Activated CD4-positive, alpha-beta T cell treated with anti-CD3 and anti-CD28 coated beads, Interleukin-10, Interleukin-2, amounts not matched to agents 100 ng/mL and 50 ng/mL, durations not matched to agents 16 hours and 8 hours (primary cell): Measurements from ENCODE around the gene ZNF618.

Source experiments
- DNase-seq: peaks from one replicate; pipeline ENCODE4 v3.0.0-alpha.2; 2020

Gene ZNF618

DNA sequence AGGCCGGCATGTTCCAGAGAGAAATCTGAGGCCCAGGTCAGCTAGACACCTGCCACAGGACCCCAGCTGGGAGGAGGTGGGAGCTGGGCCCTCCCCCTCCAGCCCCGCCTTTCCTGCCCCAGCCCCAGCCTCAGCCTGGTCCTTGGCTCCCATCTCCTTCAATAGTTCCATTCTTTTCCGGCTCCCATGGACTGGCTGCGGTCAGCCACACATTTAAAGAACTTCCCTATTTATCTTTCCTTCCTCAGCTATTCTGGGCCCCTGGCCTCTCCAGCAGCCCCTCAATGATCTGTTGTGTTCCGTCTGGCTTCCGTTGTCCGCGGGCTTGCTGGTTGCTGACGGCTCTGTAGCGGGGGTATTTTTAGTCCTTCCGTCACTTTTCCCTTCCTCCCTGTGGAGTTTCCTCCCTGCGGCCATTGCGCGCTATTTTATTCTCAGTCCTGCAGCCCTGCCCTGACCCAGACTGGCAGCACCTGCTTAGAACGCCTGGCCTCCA, 128.2 kb downstream of the ZNF618 start:
- no peak for DNase-seq

DNA sequence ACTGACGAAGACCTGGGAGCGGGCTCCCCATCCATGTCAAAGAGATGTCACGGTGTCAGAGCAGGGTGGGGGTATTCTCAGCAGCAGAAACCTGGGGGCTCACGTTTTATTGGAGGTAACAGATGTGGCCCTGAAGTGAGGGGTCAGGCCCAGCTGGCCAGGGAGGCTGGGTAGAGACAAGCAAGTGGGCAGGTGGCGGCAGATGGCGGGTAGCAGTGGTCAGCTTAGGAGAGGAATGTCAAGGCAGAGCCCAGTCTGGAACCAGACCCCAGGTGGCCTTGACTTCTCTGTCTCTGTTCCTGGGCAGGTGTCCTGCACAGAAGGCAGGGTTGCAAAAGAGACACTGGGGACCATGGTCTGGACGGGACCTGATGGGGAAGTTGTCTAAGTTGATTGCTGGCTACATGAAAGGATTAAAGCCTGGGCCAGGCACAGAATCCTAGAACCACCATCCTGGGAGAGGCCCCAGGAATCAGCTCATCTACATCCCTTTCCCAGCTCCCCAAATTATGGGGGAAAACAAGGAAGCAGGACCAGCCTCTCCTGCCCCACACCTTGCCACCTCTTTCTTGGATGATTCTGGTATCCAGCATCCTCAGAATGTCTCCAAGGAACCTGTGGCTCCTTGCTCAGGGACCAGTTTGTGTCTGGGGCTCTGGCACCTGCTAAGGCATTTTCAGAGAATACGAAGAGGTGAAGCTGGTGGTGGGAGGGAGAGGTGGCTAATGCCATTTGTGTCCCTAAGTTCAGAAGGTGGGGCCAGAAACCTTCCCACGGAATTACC, 129.5 kb downstream of the ZNF618 start:
- no peak for DNase-seq

DNA sequence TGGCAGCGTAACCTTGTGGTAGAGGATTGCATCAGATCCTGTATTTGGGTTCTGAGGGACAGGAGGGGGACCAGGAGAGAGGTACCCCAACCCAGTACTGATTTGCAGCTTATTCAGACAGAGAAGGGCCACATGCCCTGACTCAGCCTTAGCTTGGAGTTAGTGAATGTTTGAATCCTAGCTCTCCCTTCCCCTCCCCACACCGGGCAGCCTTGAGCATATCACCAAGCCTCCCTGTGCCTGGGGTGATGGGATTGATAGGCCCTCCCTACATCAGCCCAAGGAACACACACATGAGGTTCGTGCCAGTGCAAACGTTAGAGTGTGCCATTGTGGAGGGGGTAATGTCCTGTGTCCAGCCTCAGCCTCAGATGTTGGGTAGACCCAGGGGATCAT, 130.0 kb downstream of the ZNF618 start:
- DNase-seq: no peak

DNA sequence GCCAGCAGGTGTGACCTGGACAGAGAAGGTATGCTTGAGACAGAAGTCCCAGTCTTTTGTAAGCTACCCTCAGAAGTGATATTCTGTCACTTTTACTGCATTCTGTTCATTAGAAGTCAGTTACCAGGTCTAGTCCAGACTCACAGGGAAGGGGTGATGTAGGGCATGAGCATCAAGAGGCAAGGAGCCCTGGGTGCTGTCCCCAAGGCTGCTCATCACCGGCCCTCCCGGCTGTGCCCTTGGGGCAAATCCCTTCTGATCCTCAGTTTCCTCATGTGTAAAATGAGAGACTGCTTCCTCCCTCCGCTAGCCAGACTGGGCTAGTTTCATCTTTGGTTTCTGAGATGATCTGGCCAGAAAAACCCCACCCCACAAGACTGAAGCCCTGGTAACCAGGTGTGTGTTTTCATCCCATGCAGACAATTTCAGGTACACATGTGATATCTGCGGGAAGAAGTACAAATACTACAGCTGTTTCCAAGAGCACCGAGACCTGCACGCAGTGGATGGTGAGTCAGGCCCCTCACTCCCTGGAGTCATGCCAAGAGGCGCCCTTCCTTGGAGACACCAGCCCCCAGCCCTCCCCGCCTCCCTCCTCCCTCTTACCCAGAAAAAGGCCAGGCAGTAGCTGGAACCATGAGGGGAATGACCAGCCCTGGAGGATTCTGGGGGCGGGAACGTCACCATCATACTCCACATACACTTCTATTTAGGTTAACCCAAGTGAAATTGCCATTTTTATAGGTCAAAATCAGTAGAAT, 131.0 kb downstream of the ZNF618 start:
- DNase-seq: no peak

DNA sequence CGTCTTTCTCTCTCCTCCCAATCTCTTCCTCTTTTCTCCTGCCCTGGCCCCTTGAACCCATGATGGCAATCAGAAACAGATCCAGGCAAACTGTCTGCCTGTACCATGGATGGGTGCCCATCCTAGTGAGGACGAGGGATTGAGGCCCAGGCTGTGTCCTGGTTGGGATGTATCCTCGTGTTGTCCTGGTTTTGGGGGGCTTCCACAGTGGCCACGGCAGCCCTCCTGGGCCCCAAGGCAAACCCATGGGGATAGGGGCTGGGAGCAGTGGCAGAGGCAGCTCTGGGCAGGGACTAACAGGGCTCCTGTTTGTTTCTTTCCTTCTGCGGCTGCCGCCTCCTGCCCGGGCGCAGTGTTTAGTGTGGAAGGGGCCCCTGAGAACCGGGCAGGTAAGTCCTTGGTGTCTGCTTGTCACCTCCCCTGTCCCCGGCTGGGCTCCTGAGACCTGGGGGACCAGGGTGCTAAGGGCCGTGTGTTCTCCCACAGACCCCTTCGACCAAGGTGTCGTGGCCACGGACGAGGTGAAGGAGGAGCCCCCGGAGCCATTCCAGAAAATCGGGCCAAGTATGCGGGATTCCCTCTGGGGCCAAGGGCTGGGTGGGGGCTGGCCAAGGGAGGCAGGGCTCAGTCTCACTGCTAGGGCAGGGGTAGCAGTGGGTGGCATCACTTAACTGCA, 132.0 kb downstream of the ZNF618 start:
- no peak for DNase-seq

DNA sequence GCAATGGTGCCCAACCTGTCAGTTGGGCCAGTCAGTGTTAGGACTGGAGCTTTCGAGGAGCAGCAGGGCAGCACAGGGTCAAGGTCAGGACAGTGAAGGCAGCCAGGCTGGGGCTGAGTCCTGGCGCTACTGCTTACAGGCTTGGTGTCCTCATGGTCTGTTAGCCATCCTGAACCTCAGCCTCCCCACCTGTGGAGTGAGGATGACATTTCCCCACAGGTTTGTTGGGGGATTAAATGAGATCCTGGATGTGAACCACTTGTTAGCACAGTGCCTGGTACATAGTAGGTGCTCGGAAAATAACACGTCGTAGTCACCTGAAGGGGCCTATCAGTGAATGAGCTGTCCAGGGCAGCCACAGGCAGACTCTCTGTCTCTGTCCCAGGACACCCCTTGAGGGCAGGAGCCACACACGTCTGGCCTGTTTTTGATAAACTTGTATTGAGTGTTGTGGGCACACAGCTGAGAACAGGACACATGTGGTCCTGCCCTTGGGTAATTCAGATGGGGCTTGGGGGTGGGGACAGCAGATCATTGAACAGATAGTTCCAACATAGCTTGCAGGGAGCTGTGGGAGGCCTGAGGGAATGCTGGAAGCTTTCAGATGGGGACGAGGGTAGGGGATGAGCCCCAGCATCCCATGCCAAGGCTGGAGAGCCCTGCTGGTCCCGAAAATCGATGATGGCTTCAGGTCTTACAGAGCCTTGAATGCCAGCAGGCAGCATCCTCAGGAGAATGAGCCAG, 132.7 kb downstream of the ZNF618 start:
- no peak for DNase-seq

DNA sequence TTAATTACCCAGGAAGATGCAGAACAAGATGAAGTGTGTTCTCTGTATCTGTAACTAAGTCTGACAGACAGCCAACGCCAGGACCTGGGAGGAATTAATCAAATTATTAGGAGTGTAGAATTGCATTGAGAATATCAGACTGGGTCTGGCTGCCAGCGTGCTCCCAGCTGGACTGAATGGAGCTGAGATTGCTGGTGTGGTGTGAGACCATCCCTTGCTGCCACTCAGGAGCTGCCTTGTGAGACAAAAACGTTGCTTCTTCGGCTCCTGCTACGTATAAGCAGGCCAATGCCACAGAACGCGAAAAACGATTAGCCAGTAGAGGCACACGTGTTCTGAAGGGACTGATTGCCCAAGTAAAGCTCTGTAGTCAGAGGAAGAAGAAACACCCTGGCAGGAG, 135.2 kb downstream of the ZNF618 start:
- DNase-seq: no peak

DNA sequence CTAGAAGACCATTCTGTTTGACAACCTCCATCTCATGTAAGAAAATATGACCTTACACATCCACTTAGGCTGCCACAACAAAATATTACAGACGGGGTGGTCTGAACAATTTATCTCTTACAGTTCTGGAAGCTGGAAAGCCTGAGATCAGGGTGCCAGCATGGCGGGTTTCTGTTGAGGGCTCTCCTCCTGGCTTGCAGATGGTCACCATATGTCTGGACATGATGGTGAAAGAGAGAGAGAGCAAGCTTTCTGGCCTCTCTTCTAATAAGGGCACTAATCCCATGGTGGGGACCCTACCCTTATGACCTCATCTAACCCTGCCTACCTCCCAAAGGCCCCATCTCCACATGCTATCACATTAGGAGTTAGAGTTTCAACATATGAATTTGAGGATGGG, 136.0 kb downstream of the ZNF618 start:
- no peak for DNase-seq

DNA sequence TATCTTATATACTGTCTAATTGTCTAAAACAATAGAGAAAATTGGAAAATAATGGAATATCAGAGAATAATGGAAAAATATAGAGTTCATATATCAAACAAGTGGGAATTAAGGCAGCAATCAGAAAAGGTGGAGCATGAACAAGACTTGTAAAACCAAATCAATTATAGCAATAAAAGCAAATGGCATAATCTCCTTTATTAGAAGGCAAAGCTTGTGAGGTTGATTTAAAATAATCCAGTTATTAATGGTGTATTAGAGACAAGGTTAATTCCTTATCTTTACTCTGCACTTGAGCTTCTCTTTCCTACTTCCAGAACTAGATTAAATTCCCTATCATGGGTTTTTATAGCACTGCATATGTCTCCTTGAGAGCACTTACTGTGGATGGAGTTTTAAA, 137.9 kb downstream of the ZNF618 start:
- no peak for DNase-seq

DNA sequence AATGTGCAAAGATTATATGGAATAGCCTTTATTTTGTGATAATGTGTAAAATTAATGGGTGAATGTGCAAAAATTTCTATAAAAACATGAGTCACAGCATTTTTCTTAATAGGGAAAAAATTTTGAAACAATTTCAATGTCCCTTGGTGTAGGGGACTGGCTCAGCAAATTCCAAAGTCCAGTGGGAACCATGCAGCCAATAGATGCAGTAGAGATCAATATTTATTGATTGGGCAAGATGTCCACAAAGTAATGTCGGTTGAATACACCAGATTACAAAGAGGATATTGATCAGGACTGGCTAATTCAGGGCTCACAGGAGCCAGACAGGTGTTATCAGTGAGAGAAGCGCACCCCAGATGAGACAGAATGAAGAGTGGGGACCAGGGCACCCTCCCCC, 139.5 kb downstream of the ZNF618 start:
- DNase-seq: no peak

DNA sequence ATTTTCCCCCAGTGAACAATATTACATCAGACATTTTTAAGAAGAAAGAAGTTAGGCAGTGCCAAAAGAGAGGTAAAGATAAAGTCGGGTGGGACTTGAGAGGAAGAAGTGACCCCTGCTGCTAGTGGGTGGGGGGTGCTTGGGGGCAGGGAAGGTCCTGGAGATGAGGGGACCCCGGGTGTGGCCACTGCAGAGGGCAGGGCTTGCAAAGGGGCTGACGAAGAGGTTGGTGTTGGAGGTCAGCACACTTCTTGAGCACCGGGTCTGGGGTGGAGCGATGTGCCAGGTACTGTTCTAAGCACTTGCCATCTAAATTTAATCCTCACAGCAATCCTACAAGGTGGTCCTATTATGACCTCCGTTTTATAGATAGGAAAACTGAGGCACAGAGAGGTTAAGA, 140.0 kb downstream of the ZNF618 start:
- no peak for DNase-seq

DNA sequence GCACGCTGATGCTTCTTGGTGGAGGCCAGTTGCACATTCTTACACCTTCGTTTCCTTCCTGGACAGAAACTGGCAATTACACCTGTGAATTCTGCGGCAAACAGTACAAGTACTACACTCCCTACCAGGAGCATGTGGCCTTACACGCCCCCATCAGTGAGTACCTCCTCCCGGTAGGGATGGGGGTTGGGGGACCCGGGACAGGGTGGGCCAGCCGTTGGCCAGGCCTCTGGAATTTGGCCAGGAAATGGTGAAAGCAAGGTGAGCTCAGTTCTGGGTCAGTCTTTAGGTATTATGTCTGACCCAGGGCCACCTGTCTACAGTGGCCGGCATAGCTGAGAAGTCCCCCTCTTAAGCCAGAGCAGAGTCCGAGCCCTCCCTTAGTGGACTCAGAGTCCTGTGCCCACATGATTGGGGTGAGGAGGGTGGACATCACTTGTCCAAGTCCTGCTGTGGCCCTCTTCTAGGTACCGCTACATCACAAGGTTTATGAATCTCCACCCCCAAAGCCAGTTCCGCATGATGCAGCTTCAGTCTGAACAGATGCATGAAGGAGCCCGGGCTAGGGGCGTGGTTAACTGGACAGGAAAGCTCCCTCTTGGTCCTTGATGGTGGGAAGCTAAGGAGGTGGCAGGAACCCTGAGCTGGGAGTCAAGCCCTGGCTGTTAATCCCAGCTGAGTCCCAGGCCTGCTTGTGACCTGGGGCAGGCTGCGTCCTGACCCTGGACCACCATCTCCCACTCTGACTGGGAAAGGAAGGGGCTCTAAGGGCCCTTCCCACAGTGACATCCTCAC, 140.7 kb downstream of the ZNF618 start:
- no peak for DNase-seq

DNA sequence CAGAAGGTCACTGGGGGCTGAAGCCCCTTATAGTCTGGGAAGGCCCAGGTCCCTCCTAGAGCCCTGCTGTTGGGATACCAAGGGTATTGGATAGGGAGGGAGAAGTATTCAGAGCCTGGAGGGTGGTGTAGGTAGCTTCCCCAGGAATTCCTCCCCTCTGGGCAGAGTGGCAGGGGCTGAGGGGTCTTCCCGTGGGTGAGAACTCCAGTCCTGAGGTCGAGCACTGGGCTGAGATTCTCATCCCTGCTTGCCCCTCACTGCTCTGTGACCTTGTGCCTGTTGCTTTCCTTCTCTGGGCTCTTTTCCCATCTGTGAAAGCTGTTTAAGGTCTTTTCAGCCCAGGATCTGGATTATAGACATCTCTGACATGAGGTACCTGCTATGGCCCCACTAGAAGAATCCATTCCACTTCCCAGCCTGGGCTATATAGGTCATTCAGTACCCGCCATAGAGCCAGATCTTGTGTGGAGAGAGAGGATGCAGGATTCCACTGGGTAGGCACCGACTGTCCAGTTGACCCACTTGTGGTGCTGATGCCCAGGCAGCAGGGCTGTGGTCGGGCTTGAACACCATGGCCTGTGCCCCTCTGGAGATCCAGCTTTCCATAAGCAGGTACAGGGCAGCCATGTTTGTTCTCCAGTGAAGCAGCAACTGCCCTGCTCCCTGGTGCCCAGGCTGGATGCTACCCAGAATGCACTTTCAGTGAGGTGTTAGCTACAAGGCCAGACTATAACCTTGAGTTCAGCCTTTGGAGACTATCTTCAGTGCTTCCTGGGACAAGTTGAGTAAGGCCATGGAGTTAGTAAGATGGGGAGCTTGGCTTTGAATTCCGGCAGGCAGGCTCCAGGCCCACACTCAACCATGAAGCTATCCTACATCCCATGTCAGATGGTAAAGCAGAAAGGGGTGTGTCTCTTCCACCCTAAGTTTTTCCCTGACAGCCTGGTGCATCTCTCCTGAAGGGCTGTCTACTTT, 141.9 kb downstream of the ZNF618 start:
- DNase-seq: no peak

DNA sequence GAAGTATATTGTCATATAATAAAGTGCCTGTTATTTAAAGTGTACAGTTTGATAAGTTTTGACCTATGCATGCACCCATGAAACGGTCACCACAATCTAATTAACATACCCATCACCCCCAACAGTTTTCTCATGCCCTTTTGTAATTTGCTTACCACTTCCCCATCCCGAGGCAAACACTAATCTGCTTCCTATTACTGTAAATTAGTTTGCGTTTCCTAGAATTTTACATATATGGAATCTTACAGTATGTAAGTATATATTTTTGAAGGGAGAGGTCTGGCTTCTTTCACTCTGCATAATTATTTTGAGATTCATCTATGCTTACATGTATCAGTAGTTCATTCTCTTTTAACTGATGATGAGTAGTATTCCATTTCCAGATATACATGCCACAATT, 145.5 kb downstream of the ZNF618 start:
- DNase-seq: no peak

DNA sequence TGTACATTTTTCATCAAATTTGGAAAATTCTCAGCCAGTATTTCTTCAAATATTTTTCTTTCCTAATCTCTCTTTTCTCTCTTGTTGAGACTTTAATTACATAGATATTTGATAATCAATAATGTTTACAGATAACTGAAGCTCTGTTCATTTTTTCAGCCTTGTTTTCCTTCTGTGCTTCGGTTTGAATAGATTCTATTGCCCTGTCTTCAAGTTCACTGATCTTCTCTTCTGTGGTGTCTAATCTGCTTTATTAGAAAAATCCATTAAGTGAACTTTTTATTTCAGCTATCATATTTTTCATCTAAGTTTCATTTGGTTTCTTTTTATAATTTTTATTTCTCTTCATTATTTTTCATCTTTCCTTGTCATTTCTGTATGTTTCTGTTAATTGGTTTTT, 147.9 kb downstream of the ZNF618 start:
- DNase-seq: no peak

DNA sequence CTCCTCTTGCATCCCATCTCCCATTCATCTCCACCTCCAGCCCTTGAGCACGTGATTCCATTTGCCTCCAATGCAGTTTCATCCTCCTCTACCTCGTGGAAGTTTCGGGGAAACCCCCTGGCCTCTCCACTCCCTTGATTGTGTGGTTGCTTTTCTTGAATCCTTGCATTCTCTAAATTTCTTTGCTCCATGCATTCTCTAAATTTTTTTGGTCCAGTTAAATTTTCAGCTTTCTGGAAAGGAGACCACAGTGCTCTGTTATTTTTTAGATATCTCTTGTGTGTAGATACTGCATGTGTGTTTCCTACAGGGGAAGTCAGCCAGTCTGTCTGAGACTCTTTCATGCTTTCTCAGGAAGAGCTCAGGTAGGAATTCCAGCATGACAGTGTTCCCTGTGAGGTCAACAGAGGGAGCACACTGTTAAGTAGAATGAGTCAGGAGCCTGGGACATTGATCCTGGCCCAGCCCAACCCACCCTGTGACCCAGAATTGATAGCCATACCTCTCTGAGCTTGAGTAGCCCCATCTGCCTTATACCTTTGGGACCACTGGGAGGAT, 149.2 kb downstream of the ZNF618 start:
- no peak for DNase-seq

DNA sequence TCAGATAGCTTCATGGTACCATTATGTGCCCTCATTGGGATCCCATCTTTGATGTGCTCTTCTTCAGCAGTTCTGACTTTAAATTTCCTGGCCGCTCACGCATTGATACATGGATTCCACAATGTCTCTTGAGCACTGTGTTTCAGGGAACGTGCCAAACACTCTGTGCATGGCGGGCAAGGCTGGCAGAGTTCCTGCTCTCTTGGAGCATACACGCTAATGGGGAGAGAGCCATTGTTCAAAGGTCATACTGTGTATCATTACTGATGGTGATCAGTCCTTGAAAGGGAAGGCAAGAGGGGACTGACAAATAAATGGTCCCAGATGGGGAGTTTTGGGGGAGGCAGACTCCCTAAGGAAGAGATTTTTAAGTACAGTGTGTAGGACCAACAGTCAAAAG, 149.7 kb downstream of the ZNF618 start:
- DNase-seq: no peak

DNA sequence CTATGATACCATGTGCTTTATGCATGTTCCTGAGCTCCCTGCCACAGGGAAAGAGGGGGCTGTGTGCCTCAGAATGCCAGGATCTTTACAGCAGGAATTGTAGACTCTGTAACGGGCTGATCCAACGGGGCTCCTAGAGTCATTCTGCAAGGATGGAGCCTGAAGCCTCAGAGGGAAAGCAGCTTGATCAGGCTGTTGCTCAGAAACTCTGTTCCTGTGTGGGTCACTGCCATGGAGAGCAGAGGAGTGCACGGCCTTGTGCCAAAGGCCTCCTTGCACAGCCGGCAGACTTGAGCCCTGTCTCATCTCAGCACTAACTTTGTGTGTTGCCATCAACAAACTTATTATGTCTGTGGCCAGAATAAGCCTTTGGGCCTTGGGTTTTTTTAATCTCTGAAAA, 150.2 kb downstream of the ZNF618 start:
- no peak for DNase-seq

DNA sequence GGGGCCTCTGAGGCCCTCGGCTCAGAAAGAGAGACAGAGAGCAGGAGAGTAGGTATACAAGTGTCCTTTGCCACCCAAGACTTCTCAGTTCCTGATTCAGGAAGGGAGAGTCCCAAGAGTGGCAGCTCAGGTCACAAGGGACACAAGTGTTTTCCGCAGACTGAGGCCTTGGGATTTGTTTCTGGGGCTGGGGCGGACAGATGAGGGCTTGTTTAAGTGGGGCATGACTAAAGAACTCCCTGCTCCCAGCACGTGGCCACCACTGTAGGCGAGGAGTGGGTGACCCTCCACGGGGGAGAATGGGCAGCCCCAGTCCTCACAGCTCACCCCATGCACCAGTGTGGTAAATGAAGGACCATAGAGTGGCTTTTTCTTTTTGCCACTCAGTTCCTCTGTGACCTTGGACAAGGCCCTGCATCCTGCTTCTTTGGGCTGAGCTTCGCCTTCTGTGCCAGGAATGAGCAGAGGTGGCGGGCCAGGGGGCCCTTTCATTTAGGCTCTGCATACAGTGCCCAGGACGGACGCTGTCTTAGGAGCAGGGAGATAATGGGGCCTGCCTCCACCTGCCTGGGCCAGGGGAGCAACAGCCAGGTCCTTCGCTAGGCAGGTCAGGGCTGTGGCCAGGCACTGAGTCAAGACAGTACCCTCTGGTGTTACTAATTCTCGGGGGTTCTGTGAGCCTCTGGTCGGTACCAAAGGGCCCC, 151.2 kb downstream of the ZNF618 start:
- no peak for DNase-seq

DNA sequence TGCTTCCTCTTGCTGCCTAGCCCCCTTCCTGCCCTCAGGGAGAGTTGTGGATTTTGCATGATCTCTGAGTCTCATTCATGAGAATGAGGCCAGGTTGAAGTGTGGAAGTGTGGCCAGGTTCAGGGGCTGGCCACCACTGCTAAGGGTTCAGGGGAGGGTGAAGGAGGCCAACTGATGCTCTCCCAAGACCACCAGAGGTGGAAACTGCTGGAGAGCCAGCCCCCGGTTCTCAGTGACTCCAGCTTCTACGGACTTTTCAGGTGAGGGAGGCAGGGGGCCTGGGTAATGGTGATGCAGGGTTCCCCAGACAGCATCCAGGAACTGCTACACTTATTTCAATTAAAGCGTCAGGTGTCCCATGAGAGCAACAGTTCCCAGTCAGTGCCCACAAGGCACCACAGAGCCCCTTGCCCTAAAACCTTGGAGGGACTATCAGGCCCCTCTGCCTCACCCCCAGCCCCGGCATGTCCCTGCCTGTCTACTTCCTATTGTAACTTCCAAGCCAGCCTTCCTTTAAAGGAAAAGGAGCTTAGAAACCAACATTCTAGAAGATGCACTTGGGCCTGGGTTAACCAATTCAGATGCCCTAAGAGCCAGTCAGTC, 151.9 kb downstream of the ZNF618 start:
- DNase-seq: no peak
